ACHN (cell line): Measurements from ENCODE around the gene AQP1.
A peak's percentile ranks its signal among the peaks of the same experiment; 100 is the strongest.

Experiments
- DNase-seq: peaks from one replicate; pipeline ENCODE4 v3.0.0-alpha.2; 2015
- in situ Hi-C: cut with HindIII; loops from 2 replicates; pipeline ENCODE4 v1.10.0; 2017; ENCODE audit warnings: low sequenced_read_pairs, low pct_ligation_motif_present, low pct_unique_long_range_greater_than_20kb

Gene AQP1

DNA sequence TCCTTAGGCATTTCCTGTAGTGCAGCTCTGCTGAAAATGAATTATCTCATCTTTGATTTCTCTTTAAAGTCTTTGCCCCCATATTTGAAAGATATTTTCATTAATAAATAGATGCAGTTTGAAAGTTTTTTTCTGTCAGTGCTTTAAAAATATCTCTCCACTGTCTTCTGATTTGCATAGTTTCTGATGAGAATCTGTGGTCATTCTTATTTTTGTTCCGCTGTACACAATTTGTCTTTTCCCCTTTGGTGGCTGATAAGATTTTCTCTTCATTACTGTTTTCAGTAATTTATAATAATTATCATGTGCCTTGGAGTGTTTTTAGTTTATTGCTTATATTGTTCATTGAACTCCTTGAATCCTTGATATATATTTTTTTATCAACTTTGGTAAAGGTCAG, 45.1 kb downstream of the AQP1 start:
- in situ Hi-C loops, result no loop called here

DNA sequence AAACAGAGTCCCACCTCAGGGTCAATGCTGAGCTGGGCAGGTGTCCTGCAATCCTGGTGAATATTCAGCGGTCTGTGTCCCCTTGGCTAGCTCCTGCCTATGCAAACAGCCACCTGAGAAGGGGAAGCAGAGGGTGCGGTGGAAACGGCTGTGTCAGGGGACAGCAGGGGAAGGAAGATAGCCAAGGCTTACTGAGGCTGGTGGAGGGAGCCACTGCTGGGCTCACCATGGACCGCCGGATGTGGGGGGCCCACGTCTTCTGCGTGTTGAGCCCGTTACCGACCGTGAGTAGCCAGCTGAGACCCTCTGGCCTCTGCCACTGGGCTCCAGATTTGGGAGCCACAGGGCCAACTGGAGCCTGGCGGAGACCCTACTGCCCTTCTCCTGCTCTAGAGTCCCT, 52.2 kb downstream of the AQP1 start, which contains the start of gene GHRHR:
TSS of gene GHRHR (plus strand) at position 112 of the 400 bp plus-strand sequence. CDS start at position 228, 116 bp downstream.
- no peak for DNase-seq
- in situ Hi-C loops, result no loop called here

More for the DNA sequence above, 45.1 kb downstream of the AQP1 start:
- DNase-seq, result no peak

DNA sequence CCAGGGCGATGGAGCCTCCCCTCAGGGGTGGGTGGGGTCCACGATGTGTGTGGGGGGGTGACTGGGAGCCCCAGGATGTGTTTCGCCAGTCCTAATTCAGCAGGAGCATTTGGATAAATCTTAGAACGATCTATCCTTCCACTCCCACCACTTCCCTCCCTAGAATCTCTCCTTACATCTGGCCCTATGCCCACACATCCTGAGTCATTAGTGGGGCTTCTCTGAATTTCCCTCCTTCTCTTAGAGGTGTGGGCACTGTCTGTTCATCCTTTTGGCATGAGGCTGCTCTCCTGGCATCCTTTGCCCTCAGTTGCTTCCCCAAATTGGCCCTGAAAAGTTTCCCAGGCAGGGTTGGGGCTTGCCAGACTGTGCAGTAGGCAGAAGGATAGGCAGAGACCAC, 53.7 kb downstream of the AQP1 start:
- in situ Hi-C loops, result no loop called here
- no peak for DNase-seq

- in situ Hi-C loops, result no loop called here
- DNase-seq, result no peak
Measured at GRCh38 chr7:30965883-30966282, 54.2 kb downstream of the AQP1 start.

GRCh38 chr7:30968294-30968693, 56.6 kb downstream of the AQP1 start:
- in situ Hi-C loops, result no loop called here
- no peak for DNase-seq

DNA sequence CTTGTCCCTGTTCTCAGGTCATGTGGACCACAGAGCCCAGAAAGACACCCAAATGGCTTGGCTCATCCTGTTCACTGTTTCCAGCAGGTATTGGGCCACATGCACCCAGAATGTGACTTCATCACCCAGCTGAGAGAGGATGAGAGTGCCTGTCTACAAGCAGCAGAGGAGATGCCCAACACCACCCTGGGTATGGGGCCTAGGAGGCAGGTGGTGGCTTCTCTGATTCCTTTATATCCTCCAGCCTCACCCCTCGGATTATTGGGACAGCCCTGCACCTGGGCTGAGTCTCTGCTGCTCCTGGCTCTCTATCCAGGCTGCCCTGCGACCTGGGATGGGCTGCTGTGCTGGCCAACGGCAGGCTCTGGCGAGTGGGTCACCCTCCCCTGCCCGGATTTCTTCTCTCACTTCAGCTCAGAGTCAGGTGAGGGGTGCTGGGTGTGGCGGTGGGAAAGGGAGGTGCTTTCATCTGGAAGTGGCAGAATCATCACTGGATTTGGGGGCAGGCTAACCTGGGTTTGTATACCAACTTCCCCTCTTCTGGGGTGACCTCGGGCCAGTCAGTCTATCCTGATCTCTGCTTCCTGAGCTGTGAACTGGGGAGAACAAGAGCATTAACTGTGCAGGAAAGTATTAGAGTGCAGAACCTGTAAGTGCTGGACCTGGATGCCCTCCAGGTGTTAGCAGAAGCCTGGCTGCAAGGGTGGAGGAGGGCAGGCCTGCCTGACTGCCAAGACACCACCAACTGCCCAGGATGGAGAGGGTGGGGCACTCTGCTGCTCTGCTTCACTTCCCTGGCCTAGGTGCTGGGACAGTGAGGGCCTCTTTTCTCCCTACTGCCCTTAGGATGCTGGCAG, 57.3 kb downstream of the AQP1 start:
- DNase-seq, result no peak
- in situ Hi-C loops, result no loop called here

- in situ Hi-C loops, result no loop called here
- DNase-seq, result no peak
Measured at GRCh38 chr7:30969604-30969970, 57.9 kb downstream of the AQP1 start.

DNA sequence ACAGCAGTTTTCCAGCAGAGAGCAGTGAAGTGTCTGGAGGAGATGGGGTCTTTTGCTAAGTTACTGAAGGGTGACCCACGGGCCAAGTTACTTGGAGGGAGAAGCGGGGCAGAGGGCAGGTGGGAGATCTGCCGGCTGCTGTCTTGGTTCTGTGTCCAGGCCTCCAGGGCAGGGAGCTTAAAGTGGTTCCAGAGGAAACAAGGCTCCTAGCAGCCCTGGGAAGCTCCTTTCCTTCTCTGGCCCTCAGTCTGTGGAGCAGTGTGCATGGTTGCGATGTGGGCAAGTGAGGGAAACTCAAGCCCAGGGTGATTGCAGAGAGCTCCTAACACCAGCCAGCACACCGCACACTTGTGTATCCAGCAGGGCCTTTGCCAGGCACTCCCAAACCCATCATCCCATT, 58.4 kb downstream of the AQP1 start:
- no peak for DNase-seq
- in situ Hi-C loops, result no loop called here

GRCh38 chr7:30970594-30971094, 59.0 kb downstream of the AQP1 start:
- DNase-seq, result no peak
- in situ Hi-C loops, result no loop called here

DNA sequence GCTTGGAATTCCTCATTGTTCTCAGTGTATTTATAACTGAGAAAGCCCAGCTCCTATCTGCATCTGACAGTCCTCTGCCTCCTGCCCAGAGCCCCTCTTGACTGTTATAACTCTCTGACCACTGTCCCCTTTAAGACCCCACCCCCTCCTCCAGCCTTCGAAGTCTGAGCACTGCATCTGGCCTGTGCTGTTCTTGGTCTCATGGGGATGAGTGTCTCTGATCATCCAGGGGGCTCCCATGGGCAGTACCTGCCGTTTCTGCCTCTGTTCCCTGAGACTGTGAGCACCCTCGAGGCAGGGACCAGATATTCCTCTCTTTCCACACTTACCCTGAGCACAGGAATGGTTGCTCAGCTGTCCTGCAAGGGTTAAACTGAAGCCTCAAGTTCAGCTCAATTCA, 59.8 kb downstream of the AQP1 start:
- in situ Hi-C loops, result no loop called here
- no peak for DNase-seq

DNA sequence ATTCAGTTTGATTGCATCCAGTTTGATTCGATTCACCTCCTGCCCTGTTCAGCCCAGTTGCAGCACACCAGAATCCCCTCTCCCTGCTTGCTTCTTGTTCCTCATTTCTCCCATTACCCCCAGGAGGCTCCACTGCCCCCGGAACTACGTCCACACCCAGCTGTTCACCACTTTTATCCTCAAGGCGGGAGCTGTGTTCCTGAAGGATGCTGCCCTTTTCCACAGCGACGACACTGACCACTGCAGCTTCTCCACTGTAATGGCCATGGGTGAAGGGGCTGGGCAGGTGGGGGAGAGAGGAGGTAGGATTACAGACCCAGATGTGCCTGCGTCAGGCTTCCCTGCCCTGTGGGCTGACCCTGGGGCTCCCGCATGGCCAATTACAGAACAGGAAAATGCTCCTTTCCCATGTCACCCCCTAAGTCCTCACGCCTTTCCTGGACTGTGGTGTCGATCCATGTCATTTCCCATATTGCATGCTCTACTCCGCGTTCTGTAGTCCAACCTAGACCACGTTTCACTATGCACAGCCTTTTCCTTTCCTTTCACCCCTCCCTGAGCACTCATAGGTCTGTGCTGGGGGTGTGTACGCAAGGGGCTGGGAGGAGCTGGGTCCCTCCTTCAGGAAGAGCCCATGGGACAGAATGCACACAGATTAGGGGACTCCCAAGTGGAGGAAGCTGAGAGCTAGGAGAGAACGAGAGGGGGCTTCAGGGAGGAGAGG, 60.3 kb downstream of the AQP1 start:
- in situ Hi-C loops, result no loop called here
- DNase-seq, result no peak

DNA sequence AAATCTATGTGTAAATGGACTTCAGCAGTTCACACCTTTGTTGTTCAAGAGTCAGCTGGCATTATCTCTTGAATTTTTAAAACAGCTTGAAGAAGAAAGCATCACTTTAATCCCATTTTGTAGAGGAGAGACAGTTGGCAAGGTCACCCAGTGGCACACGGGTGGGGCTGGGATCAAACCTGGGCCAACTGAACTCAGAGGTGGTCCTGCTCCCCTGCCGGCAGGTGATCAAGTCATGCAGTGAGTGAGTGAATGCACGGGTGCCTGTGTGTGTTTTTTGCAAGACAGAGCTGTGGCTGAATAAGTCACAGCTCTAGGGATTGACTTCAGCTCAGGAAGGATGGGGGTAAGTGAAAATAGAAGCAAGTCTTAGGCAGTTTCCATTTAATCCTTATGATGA, 61.6 kb downstream of the AQP1 start:
- in situ Hi-C loops, result no loop called here
- no peak for DNase-seq

GRCh38 chr7:30973791-30974604, 62.3 kb downstream of the AQP1 start:
- in situ Hi-C loops, result no loop called here
- DNase-seq, result no peak

DNA sequence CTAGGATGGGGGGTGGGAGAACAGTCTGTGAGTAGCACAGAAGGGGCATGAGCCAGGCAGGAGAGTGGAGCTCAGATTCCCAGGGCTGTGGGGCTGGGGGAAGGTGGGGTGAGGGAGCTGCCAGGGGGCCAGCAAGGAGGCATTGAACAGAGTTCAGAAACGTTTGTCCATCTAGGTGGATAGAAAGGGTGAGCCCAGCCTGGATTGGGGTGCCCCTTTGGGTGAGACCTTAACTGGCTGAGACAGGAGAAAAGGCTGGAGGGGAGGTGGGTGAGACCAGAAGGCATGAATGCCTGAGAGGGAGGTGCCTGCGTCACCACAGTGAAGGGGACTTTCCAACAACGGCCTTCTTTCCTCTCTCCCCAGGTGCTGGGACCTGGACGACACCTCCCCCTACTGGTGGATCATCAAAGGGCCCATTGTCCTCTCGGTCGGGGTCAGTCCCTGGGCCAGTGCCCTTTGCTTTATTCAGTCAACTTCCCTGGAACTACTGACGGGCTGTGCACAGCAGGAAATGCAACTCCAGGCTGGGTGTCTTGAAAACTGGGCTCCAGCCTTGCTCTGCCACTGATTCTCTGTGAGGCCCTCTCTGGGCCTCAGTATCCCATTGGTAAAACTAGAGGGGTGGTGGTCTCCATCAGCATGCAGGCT, 63.1 kb downstream of the AQP1 start:
- peak; percentile 75 for DNase-seq
- in situ Hi-C loops, result loop anchor here (25.0 kb wide), 1 partner anchor 138 kb away; no protein-coding TSS in a partner anchor
